ENCODE data around the gene AUTS2. TPM values are rescaled to one million over a fixed set of nuclear protein-coding genes. Genes with fewer than 3 reads are reported as not detected.

The AUTS2 gene
- polyA plus RNA-seq, 1 experiment, result 0.54 TPM

DNA sequence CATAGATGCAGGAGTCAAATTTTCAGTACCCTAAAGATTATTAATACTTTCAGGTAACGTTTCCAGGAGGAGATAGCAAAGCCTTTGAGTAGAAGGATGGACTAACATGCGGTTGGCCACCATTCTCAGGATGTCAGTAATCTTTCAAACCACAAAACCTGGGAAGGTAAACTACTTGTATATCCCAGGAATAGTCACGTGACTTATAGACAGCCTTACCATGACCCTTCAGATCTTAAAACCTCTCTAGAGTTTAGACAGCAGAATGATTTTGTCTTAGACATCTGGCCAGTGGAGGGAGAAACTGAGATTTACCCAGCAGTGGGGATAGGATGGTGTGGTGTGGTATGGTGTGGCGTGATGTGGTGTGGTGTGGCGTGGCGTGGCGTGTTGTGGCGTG lies 1085.9 kb downstream of the AUTS2 start:
- Histone ChIP-seq H3K4me3 (ENCODE audit: low read depth, low read length) (no peak overlapping the region), H3K27me3 (ENCODE audit: control insufficient read depth, insufficient read depth, low read length) (no peaks in the 10 kb centered on the region), H3K36me3 (ENCODE audit: control insufficient read depth, insufficient read depth, low read length) (no peaks in the 10 kb centered on the region)
- no peak for TF ChIP-seq CTCF (IDR thresholded peaks at IDR 0.05; ENCODE audit: insufficient read depth, low read depth, low read length)
- CTCF ChIA-PET, result no interaction called here
- DNase-seq (ENCODE audit: low read depth), result no peak
- POLR2A ChIA-PET, result no interaction called here

DNA sequence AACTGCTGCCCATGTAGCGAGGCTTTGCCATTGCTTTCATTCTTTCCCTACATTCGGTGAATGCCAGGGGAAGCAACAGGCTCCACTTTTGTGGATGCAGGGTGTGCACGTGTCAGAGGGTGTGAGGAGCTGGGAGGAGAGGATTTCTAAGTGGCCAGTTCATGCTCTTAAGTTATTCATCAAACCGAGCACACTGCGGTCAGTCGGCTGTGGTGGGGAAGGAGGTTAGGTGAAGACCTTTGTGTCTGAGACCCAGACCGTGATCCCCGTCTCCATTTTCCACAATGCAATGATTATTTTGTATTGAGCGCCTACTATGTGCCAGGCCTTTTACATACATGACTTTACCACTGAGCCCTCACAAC lies 1095.0 kb downstream of the AUTS2 start:
- TF ChIP-seq CTCF (IDR thresholded peaks at IDR 0.05; ENCODE audit: insufficient read depth, low read depth, low read length), result no peak
- POLR2A ChIA-PET, result no interaction called here
- no peak for DNase-seq (ENCODE audit: low read depth)
- H3K27me3 ChIP-seq (ENCODE audit: control insufficient read depth, insufficient read depth, low read length), result no peaks in the 10 kb centered on the region; the same call in 1 of the 2 replicates
- H3K4me3 ChIP-seq (ENCODE audit: low read depth, low read length), result peak overlapping the region; percentile 51
- no peaks in the 10 kb centered on the region for H3K36me3 ChIP-seq (ENCODE audit: control insufficient read depth, insufficient read depth, low read length)
- CTCF ChIA-PET, result interaction anchor here (0.9 kb wide), 1 partner anchor 135 kb away, joined by 4 read pairs; no protein-coding TSS in a partner anchor

GRCh38 chr7:70693686-70694433 lies 1095.6 kb downstream of the AUTS2 start:
- POLR2A ChIA-PET, result interaction anchor here (0.6 kb wide), 1 partner anchor 21 kb away, joined by 6 read pairs; no protein-coding TSS in a partner anchor
- H3K36me3 ChIP-seq (ENCODE audit: control insufficient read depth, insufficient read depth, low read length), result no peaks in the 10 kb centered on the region
- H3K4me3 ChIP-seq (ENCODE audit: low read depth, low read length), result peak overlapping the region; percentile 51
- DNase-seq (ENCODE audit: low read depth), result no peak
- CTCF ChIA-PET, result interaction anchor here (0.7 to 1.0 kb wide), 3 partner anchors 10 to 134 kb away, joined by 3 to 4 read pairs (median 3); no protein-coding TSS in a partner anchor
- no peaks in the 10 kb centered on the region; the same call in 1 of the 2 replicates for H3K27me3 ChIP-seq (ENCODE audit: control insufficient read depth, insufficient read depth, low read length)
- TF ChIP-seq CTCF (IDR thresholded peaks at IDR 0.05; ENCODE audit: insufficient read depth, low read depth, low read length), result peak; percentile 21; the same call in 1 of the 2 replicates

- ChIA-PET POLR2A (interaction anchor here (0.6 kb wide), 1 partner anchor 22 kb away, joined by 6 read pairs; no protein-coding TSS in a partner anchor), CTCF (interaction anchor here (0.7 to 1.0 kb wide), 2 partner anchors 9 to 44 kb away, joined by 3 read pairs; no protein-coding TSS in a partner anchor)
- no peaks in the 10 kb centered on the region; the same call in 1 of the 2 replicates for H3K27me3 ChIP-seq (ENCODE audit: control insufficient read depth, insufficient read depth, low read length)
- no peak for TF ChIP-seq CTCF (IDR thresholded peaks at IDR 0.05; ENCODE audit: insufficient read depth, low read depth, low read length)
- H3K4me3 ChIP-seq (ENCODE audit: low read depth, low read length), result peak overlapping the region; percentile 51
- no peak for DNase-seq (ENCODE audit: low read depth)
- no peaks in the 10 kb centered on the region for H3K36me3 ChIP-seq (ENCODE audit: control insufficient read depth, insufficient read depth, low read length)
Measured at GRCh38 chr7:70694434-70694970, 1096.2 kb downstream of the AUTS2 start.

DNA sequence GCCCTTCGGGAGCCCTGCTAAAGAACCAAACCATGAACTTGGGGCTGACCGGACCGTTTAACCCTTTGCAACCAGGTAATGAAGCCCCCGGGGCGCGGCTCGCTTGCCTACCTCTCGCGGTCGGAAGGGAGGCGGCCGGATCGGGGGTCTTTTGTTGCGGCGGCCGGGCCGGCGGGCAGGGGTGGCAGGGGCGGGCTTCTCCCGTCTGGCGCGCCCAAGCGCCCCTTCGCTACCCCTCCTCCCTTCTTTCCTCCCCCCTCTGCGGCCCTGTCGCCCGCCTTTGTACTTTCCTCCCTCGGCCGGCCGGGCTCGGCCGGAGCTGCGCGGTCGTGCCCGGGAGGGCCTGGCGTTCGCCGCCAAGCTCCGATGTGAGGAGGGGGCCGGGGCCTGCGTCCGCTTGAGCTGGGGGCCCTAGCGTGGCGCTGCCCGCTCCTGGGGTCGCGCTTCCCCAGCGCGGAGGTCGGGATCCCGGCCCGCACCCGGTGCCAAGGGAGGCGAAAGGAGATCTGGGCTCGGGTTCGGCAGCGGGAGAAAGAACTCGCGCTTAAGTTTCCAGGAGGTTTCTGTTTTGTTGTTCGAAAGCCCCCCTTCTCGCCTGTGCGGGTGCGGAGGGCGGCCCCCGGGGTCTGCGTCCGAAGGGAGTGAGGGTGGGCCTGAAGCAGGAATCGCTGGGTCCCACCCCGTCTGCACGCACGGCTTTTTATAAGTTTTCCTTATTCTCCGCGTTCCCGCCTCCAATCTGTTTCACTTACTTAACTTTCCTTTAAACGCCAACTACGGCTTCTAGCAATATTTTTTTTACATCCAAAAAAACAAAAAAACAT lies 1096.9 kb downstream of the AUTS2 start:
- Histone ChIP-seq H3K27me3 (ENCODE audit: control insufficient read depth, insufficient read depth, low read length) (no peaks in the 10 kb centered on the region; the same call in 1 of the 2 replicates), H3K36me3 (ENCODE audit: control insufficient read depth, insufficient read depth, low read length) (no peaks in the 10 kb centered on the region), H3K4me3 (ENCODE audit: low read depth, low read length) (peak overlapping the region; percentile 51)
- ChIA-PET CTCF (no interaction called here), POLR2A (no interaction called here)
- no peak for TF ChIP-seq CTCF (IDR thresholded peaks at IDR 0.05; ENCODE audit: insufficient read depth, low read depth, low read length)
- no peak for DNase-seq (ENCODE audit: low read depth)

All from BJ (cell line).